Esophagus muscularis mucosa (tissue), 4 donors: ENCODE results near the gene ZNF77. TPM values are rescaled to one million over a fixed set of nuclear protein-coding genes. Genes with fewer than 3 reads are reported as not detected.
A peak's percentile ranks its signal among the peaks of the same experiment; 100 is the strongest.
"Not testable (repeated sequence)": the region's sequence is repeated elsewhere in the genome, so short reads cannot be mapped to it uniquely, and the experiment has no call there.

ENCODE experiments used
- DNase-seq: peaks from one replicate; pipeline ENCODE4 v3.0.0-alpha.2; 2017; ENCODE audit errors: extremely low spot score
- H3K27ac ChIP-seq, 4 donors: fragments of 200-600 bp; sonication (generic); replicated peaks in 1 of 4; 1 replicate in 3 of 4; 2 replicates in 1 of 4; pipeline ENCODE4 v1.5.1; 2016 to 2019; ENCODE audit warnings: mild to moderate bottlenecking in 1 of 4
- H3K27me3 ChIP-seq, 4 donors: fragments of 200-600 bp; sonication (generic); one replicate each; pipeline versions ENCODE4 v1.5.1 to v1.6.0; 2016 to 2019
- H3K36me3 ChIP-seq, 4 donors: fragments of 200-600 bp; sonication (generic); one replicate each; pipeline ENCODE4 v1.5.1; 2016 to 2019
- H3K4me1 ChIP-seq, 4 donors: fragments of 200-600 bp; sonication (generic); one replicate each; pipeline ENCODE4 v1.5.1; 2016 to 2019
- H3K4me3 ChIP-seq, 4 donors: fragments of 200-600 bp; sonication (generic); 1 replicate in 2 of 4; 2 replicates in 2 of 4; pipeline ENCODE4 v1.5.1; 2016 to 2019; ENCODE audit warnings: mild to moderate bottlenecking in 4 of 4, moderate library complexity in 1 of 4
- H3K9me3 ChIP-seq, 4 donors: fragments of 200-600 bp; sonication (generic); 1 replicate in 3 of 4; 2 replicates in 1 of 4; pipeline ENCODE4 v1.5.1; 2016 to 2019
- CTCF ChIP-seq, 3 experiments: fragments of 200-600 bp in 2 of 3; fragments of 450-650 bp in 1 of 3; sonication (generic) in 2 of 3; IDR thresholded peaks; one replicate each; pipeline ENCODE4 v1.5.1; 2017 to 2019; ENCODE audit warnings: antibody characterized with exemption in 3 of 3, mild to moderate bottlenecking in 2 of 3, moderate library complexity in 1 of 3
- EP300 ChIP-seq: sonication (generic); formaldehyde crosslinking; IDR thresholded peaks from one replicate; pipeline ENCODE4 v1.6.1; 2017; ENCODE audit warnings: antibody characterized with exemption
- POLR2A ChIP-seq: fragments of 450-650 bp; IDR thresholded peaks from one replicate; pipeline ENCODE4 v1.6.1; 2017; ENCODE audit warnings: antibody characterized with exemption, moderate library complexity, mild to moderate bottlenecking, low read depth
- POLR2AphosphoS5 ChIP-seq, 2 donors: sonication (generic); formaldehyde crosslinking; IDR thresholded peaks; one replicate each; pipeline ENCODE4 v1.6.1; 2017; ENCODE audit warnings: antibody characterized with exemption in 2 of 2
- WGBS: methylation state at CpG from one replicate; pipeline ENCODE4 v1.1.5; 2018; 5-methylcytosine and 5-hydroxymethylcytosine counted together
- intact Hi-C: fragments of 100-400 bp; cut with DNase I; formaldehyde crosslinking; loops from one replicate; pipeline ENCODE4 v1.15.1; 2023
- total RNA-seq, 4 donors: library from RNA; depleted of rRNA; stranded (reverse); fragments of >200 nt; gene quantifications; one replicate each; pipeline versions ENCODE4 v1.1.0 to v1.2.1, GENCODE V29; 2016

Gene ZNF77
- total RNA-seq, 4 donors from 2014 or later, result 2.5 to 4.2 (median 3.0) TPM

- Histone ChIP-seq H3K4me3 (no peak overlapping the region), H3K27me3 (no peaks in the 10 kb centered on the region), H3K9me3 (no peaks in the 10 kb centered on the region), H3K27ac (no peak overlapping the region), H3K36me3 (no peaks in the 10 kb centered on the region), H3K4me1 (peaks cover 19 to 25% (median 24%) of the 10 kb centered on the region in 4 donors)
- intact Hi-C loops, result loop anchor here (5.0 kb wide), 2 partner anchors 92 to 142 kb away; no protein-coding TSS in a partner anchor
- no peak for DNase-seq
- TF ChIP-seq POLR2A, result no peak
- no peak for TF ChIP-seq EP300
- no peak for TF ChIP-seq POLR2AphosphoS5 (IDR thresholded peaks at IDR 0.05)
- no peak for TF ChIP-seq CTCF (IDR thresholded peaks at IDR 0.05)
- 97% methylated on average over 5 of the region's 5 CpGs for WGBS
Observed at GRCh38 chr19:2964874-2965273, 20.1 kb upstream of the ZNF77 start.

DNA sequence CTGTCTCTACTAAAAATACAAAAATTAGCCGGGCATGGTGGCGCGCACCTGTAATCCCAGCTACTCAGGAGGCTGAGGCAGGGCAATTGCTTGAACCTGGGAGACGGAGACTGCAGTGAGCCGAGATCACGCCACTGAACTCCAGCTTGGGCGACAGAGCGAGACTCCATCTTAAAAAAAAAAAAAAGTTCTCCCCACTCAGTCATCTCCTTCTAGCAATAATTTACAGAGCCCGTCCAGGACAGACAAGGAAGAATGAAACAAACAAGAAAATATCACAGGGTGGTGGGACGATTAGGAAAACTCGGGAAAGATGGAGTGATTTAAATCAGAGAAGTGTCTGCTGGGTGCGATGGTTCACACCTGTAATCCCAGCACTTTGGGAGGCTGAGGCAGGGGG, 18.9 kb upstream of the ZNF77 start:
- intact Hi-C loops, result loop anchor here (5.0 kb wide), 2 partner anchors 94 to 144 kb away; no protein-coding TSS in a partner anchor

GRCh38 chr19:2963122-2963521, 18.4 kb upstream of the ZNF77 start:
- no peak overlapping the region for H3K4me3 ChIP-seq
- WGBS, result 93% methylated on average over 5 of the region's 5 CpGs
- TF ChIP-seq EP300, result no peak
- TF ChIP-seq POLR2A, result no peak
- no peak for TF ChIP-seq CTCF (IDR thresholded peaks at IDR 0.05)
- no peak for TF ChIP-seq POLR2AphosphoS5 (IDR thresholded peaks at IDR 0.05)
- H3K4me1 ChIP-seq, result peaks cover 4 to 8% (median 7%) of the 10 kb centered on the region in 4 donors
- no peak overlapping the region for H3K27ac ChIP-seq
- H3K36me3 ChIP-seq, result no peaks in the 10 kb centered on the region
- intact Hi-C loops, result loop anchor here (5.0 kb wide), 2 partner anchors 94 to 144 kb away; no protein-coding TSS in a partner anchor
- no peak for DNase-seq
- H3K27me3 ChIP-seq, result no peaks in the 10 kb centered on the region
- H3K9me3 ChIP-seq, result no peaks in the 10 kb centered on the region

More for the DNA sequence above, 18.9 kb upstream of the ZNF77 start:
- not testable (repeated sequence) for H3K9me3 ChIP-seq, H3K27ac ChIP-seq, H3K4me3 ChIP-seq, DNase-seq, H3K36me3 ChIP-seq, H3K27me3 ChIP-seq
- 86% methylated on average over 12 of the region's 12 CpGs for WGBS
- peaks cover 9 to 13% (median 12%) of the 10 kb centered on the region in 4 donors for H3K4me1 ChIP-seq

DNA sequence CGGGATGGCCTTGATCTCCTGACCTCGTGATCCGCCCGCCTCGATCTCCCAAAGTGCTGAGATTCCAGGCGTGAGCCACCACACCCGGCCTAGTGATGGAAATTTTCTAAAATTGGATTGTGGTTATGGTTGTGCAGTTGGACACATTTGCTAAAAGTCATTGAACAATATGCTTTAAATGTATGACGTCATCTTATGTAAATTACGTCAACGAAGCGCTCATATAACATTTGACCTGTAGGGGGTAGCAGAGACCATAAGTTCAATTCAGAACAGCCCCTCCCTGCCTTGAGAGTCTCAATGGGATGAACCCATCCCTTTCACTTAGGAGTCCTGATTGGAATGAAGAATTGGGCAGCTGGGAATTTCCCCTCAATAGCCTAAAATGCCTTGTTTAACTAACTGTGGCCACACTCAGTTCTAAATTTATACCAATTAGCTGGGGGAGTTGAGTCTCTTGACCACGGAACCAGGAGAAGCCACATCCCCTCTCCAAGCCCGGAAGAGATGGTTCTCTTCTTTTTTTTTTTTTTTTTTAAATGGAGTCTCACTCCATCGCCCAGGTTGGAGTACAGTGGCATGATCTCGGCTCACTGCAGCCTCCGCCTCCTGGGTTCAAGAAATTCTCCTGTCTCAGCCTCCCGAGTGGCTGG, 17.4 kb upstream of the ZNF77 start:
- intact Hi-C loops, result loop anchor here (5.0 kb wide), 2 partner anchors 95 to 145 kb away; no protein-coding TSS in a partner anchor
- H3K27me3 ChIP-seq, result no peaks in the 10 kb centered on the region
- TF ChIP-seq EP300 (no peak), CTCF (IDR thresholded peaks at IDR 0.05) (peak; percentile 69 to 92 (median 73)), POLR2AphosphoS5 (IDR thresholded peaks at IDR 0.05) (peak; percentile 28 to 34), POLR2A (no peak)
- H3K36me3 ChIP-seq, result no peaks in the 10 kb centered on the region
- H3K4me1 ChIP-seq, result peaks cover 3 to 6% (median 5%) of the 10 kb centered on the region in 4 donors
- no peaks in the 10 kb centered on the region for H3K9me3 ChIP-seq
- peak; percentile 95 for DNase-seq
- 45% methylated on average over 13 of the region's 17 CpGs for WGBS
- no peak overlapping the region for H3K27ac ChIP-seq
- H3K4me3 ChIP-seq, result peak overlapping the region in 2 of 4 donors; percentile 24 to 42

DNA sequence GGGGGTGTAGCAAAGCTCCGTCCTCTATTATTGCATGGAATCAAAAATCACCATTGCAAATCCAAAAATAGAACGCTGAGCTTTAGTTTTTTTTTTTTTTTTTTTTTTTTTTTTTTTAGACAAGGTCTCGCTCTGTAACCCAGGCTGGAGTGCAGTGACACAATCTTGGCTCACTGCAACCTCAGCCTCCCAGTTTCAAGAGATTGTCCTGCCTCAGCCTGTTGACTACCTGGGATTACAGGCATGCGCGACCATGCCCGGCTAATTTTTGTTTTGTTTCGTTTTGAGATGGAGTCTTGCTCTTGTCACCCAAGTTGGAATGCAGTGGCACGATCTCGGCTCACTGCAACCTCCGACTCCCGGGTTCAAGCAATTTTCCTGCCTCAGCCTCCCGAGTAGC, 15.3 kb upstream of the ZNF77 start:
- DNase-seq, result no peak
- Histone ChIP-seq H3K9me3 (no peaks in the 10 kb centered on the region), H3K4me1 (peaks cover 3 to 6% (median 5%) of the 10 kb centered on the region in 4 donors), H3K27ac (no peak overlapping the region), H3K27me3 (no peaks in the 10 kb centered on the region), H3K4me3 (no peak overlapping the region), H3K36me3 (no peaks in the 10 kb centered on the region)
- intact Hi-C loops, result loop anchor here (5.0 kb wide), 2 partner anchors 97 to 147 kb away; no protein-coding TSS in a partner anchor
- WGBS, result 82% methylated on average over 12 of the region's 12 CpGs
- no peak for TF ChIP-seq EP300
- TF ChIP-seq POLR2A, result no peak
- no peak for TF ChIP-seq CTCF (IDR thresholded peaks at IDR 0.05)
- no peak for TF ChIP-seq POLR2AphosphoS5 (IDR thresholded peaks at IDR 0.05)
